NCI-H2081 treated with DMSO at 0.1 percent for 48 hours (cell line): ENCODE data around the gene NT5C2.
"Not testable (repeated sequence)": the region's sequence is repeated elsewhere in the genome, so short reads cannot be mapped to it uniquely, and the experiment has no call there.

Experiments used
- DNase-seq: peaks from one replicate; lab custom pipeline; 2025; lab: John Stamatoyannopoulos, UW

The NT5C2 gene

DNA sequence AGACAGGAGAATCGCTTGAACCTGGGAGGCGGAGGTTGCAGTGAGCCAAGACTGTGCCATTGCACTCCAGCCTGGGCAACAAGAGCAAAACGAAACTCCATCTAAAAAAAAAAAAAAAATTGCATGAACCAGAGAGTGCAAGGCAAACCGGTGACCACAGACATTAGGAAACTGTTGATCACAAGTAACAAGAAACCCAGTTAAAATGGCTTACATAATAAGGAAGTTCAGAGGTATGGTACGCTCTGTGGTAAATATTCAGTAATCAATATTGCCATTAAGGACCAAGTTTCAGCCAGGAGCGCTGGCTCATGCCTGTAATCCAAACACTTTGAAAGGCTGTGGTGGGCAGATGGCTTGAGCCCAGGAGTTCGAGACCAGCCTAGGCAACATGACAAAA lies 9.2 kb upstream of the NT5C2 start:
- DNase-seq = no peak

DNA sequence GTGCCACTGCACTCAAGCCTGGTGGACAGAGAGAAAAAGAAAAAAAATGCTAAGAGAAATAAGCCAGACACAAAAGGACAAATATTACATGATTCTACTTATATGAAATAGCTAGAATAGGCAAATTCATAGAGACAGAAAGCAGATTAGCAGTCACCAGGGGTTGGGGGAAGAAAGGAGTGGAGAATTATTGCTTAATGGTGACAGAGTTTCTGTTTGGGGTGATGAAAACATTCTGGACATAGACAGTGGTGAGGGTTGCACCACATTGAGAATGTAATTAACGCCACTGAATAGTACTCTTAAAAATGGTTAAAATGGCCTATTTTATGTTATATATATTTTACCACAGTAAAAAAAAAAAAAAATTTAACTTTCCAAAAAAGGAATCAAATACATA lies 6.4 kb upstream of the NT5C2 start:
- DNase-seq = no peak

DNA sequence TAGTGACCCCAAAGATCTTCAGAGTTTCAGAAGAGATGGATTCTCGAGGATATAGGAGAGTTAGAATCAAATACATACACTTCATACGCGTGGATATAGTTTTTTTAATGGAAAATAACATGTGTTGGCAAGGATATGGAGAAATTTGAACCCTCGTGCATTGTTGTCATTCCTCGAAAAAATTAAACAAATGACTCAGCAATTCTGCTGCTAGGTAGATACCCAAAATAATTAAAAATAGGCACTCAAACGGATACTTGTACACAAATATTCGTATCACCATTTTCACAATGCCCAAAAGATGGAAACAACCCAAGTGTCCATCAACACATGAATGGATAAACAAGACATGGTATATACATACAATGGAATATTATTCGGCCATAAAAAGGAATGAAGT lies 5.6 kb upstream of the NT5C2 start:
- DNase-seq = no peak

DNA sequence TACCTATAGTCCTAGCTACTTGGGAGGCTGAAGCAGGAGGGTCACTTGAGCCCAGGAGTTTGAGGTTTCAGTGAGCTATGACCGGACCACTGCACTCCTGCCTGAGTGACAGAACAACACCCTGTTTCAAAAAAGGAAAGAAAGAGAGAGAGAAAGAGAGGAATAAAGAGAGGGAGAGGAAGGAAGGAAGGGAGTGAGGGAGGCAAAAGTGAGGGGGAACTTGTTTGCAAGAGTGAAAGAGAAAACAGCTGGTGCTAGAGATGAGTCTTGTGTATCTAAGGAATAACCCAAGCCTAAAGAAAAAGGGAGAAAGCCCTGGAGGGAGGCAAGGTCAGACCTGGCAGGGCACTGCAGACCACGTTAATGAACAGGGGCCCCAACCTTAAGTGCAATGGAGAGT lies 4.8 kb upstream of the NT5C2 start:
- no peak for DNase-seq

DNA sequence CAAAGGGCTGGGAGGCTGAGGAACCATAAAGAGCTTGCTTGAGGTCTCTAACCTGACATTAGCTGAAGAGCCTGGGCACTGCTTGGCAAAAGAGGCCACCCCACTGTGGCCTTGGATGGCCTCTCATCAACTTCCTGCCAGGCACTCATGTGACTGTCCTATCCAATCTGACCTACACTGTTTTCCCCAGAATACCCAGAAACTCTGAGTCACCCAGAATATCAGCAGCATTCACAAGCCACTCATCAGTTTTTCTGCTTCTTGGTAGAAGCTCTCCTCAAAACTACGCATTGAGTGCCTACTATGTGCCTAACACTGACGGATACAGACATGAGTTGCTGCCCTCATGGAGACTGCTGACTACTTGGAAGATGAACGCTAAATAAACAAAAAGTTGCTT lies 4.1 kb upstream of the NT5C2 start:
- no peak for DNase-seq

DNA sequence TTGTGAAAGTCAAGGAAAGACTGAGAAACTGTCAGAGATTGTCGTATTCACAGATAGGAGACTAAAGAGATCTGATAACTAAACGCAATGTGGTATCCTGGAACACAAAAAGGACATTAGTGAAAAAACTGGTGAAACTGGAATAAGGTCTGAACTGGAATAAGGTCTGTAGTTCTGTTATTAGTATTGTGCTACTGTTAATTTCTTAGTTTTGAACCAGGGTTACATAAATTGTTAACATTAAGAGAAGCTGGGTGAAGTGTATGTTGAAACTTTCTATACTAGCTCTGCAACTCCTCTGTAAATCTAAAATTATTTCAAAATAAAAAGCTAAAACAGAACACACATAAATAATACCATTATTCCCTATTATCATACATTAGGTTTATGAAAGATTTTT lies 3.4 kb upstream of the NT5C2 start:
- no peak for DNase-seq

DNA sequence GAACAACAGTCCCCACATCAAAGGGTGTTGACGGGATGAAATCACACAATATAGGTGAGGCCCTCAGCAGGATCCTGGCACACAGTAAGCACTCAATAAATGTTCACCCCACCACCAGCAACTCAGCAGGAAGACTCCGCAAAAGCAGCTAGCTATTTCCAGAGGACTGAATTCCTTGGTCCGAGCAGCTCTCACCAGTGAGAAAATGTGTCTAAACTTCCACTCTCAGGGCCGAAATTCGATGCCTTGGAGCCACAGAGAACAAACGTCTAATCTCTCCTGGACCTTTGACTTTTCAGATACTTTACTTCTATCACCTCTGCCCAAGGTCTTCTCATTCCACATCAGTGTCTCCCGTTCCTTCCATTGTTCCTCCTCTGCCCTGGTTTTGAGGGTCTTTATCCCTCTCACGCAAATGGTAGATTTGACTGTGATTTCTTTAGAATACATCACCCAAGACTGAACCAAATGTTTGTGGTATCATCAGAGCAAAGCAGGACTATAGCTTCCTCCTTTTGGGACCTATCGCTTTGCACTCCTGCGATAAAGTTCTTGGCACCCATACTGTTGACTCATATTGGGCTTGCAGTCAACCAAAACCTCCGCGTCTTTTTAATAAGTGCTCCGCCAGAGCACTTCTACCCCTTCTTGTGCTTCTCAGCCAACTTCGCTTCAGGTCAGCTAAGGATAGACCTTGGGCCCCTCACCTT lies 903 bp upstream of the NT5C2 start:
- DNase-seq = no peak

DNA sequence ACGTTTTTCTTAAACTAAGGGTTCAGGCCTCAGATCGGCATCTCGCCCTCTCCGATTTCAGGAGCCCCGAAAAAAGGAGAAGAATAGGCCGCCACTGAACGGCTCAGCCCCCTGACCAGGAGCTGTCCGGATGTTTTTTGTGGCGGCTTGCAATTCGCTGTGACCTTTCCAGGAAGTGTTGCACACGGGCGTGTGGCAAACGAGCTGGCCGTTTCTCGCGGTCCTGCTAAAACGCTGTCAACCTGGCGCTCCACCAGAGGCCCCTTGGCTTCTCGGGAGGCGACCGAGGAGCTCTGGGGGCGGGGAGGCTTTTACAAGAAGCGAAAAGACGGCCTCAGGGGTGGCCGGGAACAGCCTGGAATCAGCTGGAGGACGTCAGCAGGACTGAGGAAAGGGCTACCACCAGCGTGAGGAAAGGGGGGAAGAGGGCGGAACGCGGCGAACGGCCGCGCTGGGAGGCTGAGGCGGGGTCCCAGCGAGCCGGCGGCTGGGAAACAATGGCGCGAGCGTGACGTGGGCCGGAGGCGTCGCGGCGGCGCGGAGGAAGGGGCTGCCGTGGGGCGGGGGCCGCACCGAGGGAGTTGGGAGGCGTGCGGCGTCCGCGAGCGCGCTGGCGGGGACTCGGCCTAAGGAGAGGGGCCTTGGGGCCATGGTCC lies 493 bp downstream of the NT5C2 start:
- DNase-seq = no peak

DNA sequence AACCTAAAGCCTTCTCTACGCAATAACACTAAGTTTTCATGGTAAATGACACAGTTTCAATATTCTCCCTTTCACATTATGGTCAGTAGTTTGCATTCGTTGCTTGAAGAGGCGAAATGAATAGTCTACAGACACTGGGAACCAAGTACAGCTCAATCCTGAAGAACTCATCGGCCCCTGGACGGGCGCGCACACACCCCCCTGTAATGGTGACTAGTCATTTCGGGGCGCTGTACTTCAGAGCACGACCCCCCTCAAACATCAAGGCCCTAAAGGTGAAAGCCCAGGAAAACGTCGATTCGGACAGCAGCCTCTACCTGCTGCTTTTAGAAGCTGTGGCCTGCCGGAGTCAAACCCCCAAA lies 1.0 kb downstream of the NT5C2 start:
- DNase-seq = no peak

DNA sequence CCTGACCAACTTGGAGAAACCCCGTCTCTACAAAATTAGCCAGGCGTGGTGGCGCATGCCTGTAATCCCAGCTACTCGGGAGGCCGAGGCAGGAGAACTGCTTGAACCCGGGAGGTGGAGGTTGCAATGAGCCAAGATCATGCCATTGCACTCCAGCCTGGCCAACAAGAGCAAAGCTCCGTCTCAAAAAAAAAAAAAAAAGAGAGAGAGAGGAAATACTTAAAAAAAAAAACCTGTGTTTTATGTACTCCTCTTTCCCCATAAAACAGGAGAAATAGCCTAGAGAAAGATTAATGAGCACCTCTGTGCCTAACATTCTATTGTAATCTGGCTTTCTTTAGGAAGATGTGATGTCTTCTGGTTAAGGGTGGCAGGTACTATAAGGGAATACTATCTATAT lies 1.9 kb downstream of the NT5C2 start:
- not testable (repeated sequence) for DNase-seq

DNA sequence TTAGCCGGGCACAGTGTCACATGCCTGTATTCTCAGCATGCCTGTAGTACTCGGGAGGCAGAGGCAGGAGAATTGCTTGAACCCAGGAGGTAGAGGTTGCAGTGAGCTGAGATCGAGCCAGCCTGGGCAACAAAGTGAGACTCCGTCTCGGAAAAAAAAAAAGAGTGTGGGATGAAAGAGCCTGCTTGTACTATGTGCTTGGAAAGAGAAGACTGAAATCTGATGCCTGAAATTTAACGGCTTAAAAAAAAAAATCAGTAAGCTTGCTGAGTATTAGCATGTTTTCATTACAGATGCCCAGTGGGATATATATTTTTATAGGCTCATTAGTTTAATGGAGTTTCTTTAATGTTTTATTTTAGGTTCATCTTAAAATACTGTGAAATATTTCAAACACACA lies 4.2 kb downstream of the NT5C2 start:
- DNase-seq = no peak

DNA sequence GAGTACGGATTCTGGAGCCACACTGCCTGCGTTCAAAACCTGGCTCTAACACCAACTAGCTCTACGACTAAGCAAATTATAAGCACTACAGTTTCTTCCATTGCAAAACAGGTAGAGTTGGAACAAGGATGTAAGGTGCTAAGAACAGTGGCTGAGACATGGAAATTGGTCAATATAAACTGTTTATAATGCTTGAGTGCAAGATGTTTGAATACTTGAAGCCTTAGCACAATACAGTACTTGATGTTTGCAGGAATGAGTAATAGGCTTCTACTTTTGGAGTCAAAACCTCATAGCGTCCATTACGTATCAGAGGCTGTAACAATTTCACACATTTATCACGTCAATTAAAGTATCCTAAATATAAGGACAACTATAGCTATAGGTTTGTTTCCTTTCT lies 6.9 kb downstream of the NT5C2 start:
- no peak for DNase-seq

DNA sequence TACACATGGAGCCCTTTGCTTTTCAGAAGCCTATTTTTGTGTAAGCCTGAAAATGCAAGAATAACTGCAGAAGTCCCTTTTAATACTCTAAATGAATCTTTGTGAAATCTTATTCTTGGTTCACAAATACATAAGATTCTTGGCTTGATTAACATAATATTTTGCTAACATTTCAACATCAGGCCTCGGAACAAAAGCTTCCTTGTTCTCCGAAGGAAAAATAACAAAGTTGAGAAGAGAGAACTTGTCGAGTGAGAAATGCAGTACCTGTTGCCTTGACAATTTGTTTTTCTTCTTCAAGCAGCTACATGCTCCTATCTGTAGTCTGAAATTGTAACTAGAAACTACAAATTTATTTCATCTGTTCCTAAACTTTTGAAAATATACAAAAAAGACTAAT lies 8.5 kb downstream of the NT5C2 start:
- no peak for DNase-seq

DNA sequence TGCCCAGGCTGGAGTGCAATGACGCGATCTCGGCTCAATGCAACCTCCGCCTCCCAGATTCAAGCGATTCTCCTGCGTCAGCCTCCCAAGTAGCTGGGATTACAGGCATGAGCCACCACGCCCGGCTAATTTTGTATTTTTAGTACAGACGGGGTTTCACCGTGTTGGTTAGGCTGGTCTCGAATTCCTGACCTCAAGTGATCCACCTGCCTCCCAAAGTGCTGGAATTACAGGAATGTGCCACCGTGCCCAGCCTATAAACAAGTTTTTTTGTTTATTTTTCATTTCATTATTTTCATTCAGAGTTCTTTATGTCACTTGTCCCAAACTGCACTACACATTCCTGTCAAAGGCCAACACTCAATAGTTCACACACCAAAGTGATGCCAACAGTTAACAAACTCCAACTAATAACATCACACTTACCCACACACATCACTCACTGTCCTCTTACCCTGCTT lies 9.1 kb downstream of the NT5C2 start:
- DNase-seq = not testable (repeated sequence)

DNA sequence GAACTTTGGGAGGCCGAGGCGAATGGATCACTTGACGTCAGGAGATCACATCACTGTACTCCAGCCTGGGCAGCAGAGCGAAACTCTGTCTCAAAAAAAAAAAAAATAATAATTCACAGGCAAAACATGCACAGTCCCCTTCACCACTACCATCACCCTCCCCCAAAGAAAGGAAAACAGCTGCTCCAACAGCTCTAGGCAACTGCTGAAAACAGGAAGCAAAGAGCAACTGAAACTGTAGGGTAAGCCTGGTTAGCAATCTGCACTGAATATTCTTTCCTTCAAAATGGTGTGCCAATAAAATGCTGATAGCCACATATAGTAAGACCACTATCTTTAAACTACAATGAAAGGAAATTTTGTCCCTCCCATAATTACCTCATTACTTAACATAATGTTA lies 11.8 kb downstream of the NT5C2 start:
- no peak for DNase-seq

DNA sequence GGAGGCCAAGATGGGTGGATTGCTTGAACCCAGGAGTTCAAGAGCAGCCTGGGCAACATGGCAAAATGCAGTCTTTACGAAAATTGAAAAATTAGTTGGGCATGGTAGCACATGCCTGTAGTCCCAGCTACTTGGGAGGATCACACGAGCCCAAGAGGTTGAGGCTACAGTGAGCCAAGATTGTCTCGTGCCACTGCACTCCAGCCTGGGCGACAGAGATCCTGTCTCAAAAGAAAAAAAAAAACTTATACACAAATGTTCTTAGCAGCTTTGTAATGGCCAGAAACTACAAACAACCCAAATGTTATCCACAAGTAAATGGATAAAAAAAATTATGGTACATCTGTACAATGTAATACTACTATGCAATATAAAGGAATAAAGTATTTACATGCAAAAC lies 12.6 kb downstream of the NT5C2 start:
- no peak for DNase-seq

DNA sequence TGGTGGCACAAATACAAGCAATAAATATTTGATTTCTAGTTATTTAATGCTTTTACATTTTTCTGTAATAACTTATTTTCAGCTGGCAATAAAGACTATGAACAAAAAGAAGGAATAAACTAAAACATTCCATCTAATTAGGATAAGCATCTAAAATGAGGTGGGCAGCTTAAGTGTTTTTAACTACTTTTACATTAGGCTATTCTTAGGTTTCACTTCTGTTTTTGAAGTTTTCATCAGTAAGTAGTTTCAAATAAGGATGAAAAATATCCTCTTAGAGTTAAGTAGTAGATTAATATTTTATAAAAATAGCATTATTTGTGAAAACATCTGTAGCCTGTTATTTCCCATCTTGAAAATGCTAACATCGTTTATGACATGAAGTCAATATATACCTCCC lies 15.9 kb downstream of the NT5C2 start:
- DNase-seq = no peak

DNA sequence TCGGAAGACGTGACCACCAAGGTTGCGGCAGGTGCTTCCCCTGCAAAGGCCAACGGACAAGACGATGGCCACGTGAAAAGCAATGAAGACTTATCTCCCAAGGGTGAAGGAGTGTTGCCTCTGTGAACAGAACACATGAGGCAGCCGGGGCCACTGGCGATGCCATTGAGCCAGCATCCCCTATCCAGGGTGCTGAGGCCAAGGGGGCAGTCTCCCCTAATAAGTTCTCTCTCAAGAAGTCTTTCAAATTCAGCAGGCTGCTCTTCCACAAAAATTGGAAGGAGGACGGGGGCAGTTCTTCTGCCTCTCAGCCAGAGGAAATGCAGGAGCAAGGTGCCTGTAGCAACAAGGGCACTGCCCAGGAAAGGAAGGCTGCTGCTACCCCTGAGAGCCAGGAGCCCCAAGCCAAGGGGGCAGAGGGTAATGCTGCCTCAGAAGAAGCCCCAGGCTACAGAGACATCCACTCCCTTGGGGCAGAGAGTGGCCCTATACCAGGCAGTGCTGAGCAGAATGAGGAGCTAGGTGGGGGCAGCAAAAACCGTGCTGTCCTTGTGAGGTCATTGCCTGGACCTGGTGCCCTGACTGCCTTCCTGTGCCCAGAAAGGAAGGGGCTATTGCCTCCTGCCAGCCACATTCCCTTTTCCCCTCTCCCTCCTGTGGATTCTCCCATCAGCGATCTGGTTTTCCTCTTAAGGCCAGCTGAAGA lies 17.3 kb downstream of the NT5C2 start:
- no peak for DNase-seq

DNA sequence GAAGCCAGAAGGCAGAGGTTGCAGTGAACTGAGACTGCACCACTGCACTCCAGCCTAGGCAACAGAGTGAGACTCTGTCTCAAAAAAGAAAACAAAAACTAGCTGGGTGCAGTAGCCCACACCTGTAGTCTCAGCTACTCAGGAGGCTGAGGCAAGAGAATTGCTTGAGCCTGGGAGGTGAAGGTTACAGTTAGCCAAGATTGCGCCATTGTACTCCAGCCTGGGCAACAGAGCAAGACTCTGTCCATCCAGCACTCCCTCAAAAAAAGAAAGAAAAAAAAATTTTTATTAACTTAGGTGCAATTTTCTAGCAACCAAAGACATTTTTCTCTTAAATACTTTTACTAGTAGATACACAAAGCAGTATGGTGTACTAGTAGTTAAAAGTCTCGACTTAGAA lies 18.7 kb downstream of the NT5C2 start:
- DNase-seq = not testable (repeated sequence)

DNA sequence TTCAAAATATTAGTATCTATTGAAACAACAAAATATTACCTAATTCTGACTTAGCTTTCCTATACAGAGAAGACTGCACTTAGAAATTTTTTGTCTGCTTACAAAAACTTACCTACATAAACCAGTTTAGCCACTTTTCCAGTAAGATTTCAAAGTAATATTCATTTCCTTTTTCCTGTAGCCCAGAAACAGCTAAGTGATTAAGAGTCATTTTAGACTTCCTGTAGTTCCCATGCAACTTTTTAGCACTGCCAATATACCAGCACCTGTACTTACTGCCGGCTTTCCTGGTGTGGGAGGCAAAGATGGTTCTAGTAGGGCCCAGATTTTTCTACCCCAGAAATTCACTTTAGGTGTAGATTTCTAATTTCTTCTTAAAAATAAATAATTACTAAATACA lies 21.8 kb downstream of the NT5C2 start:
- no peak for DNase-seq

DNA sequence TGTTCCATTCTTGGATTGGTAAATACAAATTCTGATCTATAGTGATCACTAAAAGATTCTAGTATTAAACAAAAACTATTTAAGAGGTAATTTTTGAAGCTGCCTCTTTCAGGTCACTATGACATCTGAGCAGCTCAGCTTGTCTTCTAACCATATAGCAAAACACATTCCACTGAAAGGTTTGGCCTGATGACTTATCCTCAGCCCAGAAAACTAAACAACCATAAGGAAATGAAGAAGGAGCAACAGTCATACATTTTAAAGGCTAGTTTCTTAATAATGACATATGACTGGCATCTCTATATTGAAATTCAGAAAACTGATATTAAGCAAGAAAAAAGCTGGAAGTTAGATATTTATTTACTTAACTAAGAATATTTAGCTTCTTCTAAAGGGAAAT lies 24.6 kb downstream of the NT5C2 start:
- no peak for DNase-seq

DNA sequence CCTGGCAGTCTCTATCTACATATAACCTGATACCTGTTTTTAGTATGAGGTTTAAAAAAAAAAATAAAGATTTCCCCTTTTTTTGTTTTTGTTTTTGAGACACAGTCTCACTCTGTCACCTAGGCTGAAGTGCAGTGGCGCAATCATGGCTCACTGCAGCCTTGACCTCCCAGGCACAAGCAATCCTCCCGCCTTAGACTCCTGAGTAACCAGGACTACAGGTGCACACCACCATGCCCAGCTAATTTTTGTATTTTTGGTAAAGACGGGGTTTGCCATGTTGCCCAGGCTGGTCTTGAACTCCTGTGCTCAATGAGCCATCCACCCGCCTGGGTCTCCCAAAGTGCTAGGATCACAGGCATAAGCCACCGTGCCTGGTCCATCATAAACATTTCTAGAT lies 25.5 kb downstream of the NT5C2 start:
- not testable (repeated sequence) for DNase-seq

DNA sequence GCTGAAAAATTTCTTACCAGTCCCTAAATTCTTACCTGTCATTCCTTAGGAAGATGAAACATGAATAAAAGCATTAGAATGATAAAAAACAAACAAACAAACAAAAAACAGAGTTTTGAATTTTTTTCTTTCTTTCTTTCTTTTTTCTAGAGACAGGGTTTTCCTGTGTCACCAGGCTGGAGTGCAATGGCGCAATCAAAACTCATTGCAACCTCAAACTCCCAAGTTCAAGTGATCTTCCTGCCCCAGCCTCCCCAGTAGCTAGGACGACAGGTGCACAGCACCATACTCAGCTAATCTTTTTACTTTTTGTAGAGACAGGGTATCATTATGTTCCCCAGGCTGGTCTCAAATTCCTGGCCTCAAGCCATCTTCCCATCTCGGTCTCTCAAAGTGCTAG lies 26.5 kb downstream of the NT5C2 start:
- DNase-seq = no peak
